HFF-Myc (cell line): ENCODE results near the gene DOCK1.

Source experiments
- DNase-seq: peaks from one replicate; pipeline ENCODE4 v3.0.0-alpha.2; 2011; ENCODE audit warnings: low read depth; ENCODE audit errors: extremely low read depth
- H3K4me3 ChIP-seq: replicated peaks from 2 replicates; pipeline ENCODE4 v1.5.1; 2011; ENCODE audit warnings: low read depth, mild to moderate bottlenecking, control low read depth, low read length
- TF ChIP-seq, protein P1 (sequence below): IDR thresholded peaks from 2 replicates; pipeline ENCODE4 v1.5.1; 2012; ENCODE audit warnings: mild to moderate bottlenecking, low read depth, low read length, control low read depth; ENCODE audit errors: missing control alignments

DOCK1 gene

DNA sequence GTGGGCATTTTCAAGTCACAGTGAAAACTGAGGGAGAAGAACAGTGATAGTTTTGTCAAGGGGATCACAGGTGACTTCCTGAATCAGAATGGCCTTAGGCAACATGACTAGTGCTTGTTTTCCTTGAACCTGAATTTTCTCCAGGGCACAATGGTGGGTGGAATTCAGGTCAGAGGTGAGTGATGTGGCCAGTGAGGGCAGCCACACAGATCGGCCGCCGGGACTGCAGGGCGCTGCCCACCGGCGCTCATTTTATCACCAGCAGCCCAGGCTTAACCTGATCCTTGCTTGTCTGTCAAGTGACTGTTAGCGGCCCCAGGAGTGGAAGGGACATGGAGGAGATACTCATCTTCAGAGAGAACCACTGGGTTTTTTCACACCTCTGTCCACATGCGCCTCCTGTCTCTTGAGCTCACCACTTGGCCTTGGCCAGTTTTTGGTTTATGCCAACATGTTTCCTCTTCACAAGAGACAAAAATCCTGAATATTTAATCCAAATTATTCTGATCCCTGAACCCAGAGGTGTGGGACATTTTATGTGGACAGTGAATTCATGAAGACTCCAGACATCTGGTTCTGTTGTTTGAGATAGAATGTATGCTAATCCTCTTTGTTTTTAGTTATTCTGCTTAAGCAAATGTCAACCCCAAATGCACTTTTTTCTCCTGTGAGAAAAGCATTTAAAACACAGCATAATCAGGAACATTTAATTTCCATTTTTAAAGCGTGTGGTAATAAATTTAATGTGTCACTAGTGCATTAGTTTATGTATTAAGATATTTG, 108.7 kb downstream of the DOCK1 start:
- H3K4me3 ChIP-seq = no peak overlapping the region
- TF ChIP-seq, protein P1, sequence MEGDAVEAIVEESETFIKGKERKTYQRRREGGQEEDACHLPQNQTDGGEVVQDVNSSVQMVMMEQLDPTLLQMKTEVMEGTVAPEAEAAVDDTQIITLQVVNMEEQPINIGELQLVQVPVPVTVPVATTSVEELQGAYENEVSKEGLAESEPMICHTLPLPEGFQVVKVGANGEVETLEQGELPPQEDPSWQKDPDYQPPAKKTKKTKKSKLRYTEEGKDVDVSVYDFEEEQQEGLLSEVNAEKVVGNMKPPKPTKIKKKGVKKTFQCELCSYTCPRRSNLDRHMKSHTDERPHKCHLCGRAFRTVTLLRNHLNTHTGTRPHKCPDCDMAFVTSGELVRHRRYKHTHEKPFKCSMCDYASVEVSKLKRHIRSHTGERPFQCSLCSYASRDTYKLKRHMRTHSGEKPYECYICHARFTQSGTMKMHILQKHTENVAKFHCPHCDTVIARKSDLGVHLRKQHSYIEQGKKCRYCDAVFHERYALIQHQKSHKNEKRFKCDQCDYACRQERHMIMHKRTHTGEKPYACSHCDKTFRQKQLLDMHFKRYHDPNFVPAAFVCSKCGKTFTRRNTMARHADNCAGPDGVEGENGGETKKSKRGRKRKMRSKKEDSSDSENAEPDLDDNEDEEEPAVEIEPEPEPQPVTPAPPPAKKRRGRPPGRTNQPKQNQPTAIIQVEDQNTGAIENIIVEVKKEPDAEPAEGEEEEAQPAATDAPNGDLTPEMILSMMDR = no peak
- DNase-seq = no peak

DNA sequence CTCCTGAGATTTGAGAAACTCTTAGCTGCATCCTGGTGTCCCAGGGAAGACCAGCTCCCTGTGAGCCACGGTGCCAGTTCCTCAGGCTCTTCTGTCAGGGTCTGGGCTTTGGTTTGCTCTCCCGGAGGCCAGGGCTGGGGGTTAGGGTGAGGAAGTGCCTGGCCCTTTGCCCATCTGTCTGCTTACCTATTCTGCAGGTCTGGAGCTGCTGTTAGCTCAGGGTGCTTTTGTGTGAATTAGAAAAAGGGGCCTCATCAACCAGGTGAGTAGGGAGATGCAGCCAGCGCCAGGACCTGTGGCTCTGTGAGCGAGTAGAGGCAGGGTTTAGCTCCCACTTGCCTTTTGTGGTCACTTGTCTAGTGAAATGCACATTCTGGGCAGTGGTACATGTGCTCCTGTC, 109.4 kb downstream of the DOCK1 start:
- no peak for DNase-seq
- H3K4me3 ChIP-seq = no peak overlapping the region
- TF ChIP-seq, protein P1 = no peak

DNA sequence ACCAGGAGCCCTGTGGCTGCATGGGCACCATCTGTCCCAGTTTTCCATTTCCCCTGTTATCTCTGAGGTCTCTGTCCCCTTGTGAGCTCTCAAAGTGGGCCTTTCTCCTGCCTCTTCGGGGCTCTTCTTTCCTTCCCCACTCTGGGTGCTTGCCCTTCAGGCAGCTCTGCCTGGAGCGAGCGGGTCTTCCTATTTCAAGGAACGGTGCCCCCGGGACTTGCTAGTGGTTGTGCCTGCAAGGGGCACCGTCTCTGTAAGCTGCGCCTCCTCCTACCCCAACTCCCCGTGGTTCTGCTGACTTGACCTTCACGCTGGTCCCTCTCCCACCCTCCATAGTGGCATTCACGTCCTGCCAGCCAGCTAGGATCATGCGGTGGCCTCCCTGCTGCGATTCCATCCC, 110.1 kb downstream of the DOCK1 start:
- DNase-seq = no peak
- TF ChIP-seq, protein P1 = no peak
- no peak overlapping the region for H3K4me3 ChIP-seq

DNA sequence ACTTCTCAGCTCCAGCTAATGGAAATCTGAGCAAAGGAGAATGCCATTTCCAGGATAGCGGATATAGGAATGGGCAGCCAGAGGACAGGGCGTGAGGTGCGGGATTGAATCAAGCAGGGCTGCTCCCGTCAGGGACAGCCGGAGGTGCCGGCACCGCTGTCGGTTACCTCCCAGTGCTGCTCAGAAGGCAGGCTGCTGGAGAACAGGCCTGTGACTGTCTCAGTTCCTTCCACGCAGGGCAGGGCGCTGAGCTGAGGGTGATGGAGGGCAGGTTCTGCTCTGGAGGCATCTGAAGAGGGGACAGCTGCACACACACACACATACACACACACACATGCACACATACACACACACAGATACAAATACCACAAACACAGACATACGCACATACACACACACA, 111.1 kb downstream of the DOCK1 start:
- H3K4me3 ChIP-seq = no peak overlapping the region
- TF ChIP-seq, protein P1 = no peak
- DNase-seq = no peak

DNA sequence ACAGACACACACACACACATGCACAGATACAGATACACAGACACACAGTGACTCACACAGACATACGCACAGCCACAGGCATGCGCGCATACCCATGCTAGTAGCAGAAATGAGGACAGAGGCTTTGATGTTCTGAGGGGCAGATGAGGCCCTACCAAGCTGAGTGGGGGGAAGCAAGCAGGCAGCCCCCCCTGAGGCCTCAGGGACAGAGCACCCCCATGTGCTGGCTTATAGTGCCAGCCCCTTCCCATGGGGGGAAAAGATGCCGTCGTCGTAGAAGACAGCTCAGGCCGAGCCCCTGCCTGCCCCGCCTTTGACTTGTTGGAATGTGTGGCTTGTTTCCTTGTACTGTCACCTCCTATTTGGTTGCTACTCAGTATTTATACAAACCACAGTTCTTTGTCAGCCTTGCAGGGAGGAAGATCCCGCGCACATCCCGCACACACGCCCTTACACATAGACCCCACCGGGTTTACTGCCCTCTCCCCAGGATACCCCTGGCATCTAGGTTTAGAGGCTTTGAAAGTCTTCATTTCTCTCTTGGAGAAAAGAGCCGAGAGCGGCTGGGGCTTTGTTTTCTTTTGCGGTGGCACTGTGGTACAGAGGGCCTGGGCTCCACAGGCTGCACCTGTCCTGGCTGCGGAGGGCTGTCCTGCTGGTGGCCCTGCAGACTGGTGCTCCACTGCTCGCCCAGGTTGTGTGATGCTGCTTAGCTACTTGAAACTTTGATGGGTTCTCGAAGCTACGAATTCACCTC, 112.5 kb downstream of the DOCK1 start:
- DNase-seq = no peak
- TF ChIP-seq, protein P1 = no peak
- no peak overlapping the region for H3K4me3 ChIP-seq

DNA sequence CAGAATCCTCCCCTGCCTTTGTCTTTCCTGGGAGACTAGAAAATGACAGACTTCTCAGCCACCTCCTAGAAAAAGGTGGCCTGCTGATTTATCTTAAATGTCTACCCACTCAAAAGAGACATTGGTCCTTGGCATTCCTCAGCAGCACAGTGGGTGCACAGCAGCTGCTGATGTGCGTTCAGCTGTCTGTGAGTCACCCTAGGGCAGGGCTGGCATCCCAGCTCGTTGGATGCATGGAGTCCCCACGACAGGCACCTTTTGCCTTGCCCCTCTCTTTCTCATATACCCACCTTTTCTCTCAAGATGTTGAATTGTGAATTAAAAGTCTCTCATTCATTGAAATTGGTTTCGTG, 113.0 kb downstream of the DOCK1 start:
- DNase-seq = no peak
- TF ChIP-seq, protein P1 = no peak
- no peak overlapping the region for H3K4me3 ChIP-seq

DNA sequence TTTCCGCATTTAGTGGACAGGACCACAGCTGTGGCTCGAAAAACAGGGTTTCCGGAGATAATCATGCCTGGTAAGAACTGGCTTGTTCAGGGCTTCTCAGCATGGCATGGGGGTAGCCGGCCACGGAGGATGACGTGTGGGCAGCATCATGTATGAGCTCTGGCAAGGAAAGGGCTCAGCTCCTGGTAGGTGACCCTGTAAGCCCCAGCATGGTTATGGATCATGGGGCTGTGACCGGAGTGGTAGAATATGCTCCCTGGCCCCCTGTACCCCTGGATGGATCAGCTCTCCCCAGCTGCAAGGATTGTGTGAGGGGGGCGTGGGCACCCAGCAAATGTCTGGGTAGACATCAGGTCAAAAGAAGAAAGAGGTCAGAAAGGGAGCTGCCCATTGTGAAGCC, 113.5 kb downstream of the DOCK1 start:
- no peak for DNase-seq
- no peak overlapping the region for H3K4me3 ChIP-seq
- TF ChIP-seq, protein P1 = no peak
